Measurements from ENCODE around the gene MZF1. TPM values are rescaled to one million over a fixed set of nuclear protein-coding genes. Genes with fewer than 3 reads are reported as not detected.

MZF1 gene
- total and polyA plus RNA-seq, 9 of the 15 experiments (the other 6 are each of a cell fraction or from before 2014, with no cell fraction given): 0.31 to 29.3 (median 11.5) TPM

GRCh38 chr19:58558066-58558622 is 15.0 kb downstream of the MZF1 start, which contains the start of gene UBE2M (continued):
- TF ChIP-seq ZNF407 (IDR thresholded peaks at IDR 0.05; ENCODE audit: low read depth) (peak; percentile 72), TCF3 (CRISPR knock-in tag; IDR thresholded peaks at IDR 0.05) (peak; percentile 38; the same call in 1 of the 2 replicates), HES1 (IDR thresholded peaks at IDR 0.05; ENCODE audit: low read depth) (peak; percentile 68; the same call in 1 of the 2 replicates), BHLHE40 (IDR thresholded peaks at IDR 0.05; ENCODE audit: low read length) (peak; percentile 64), XRCC5 (IDR thresholded peaks at IDR 0.05; ENCODE audit: low read depth, low read length) (0 out of 2 replicates have a peak, but pooled peaks have one; percentile 11), JUND (IDR thresholded peaks at IDR 0.05; ENCODE audit: borderline replicate concordance, low read depth, low read length) (peak; percentile 14; the same call in 1 of the 2 replicates), JUND (tag; IDR thresholded peaks at IDR 0.05; ENCODE audit: borderline replicate concordance, low read depth, low read length) (no peak), OTX1 (CRISPR knock-in tag; IDR thresholded peaks at IDR 0.05) (0 out of 2 replicates have a peak, but pooled peaks have one; percentile 31), ZNF140 (CRISPR knock-in tag; IDR thresholded peaks at IDR 0.05) (no peak), GATA2 (CRISPR knock-in tag; IDR thresholded peaks at IDR 0.05) (no peak), KLF16 (IDR thresholded peaks at IDR 0.05) (0 out of 2 replicates have a peak, but pooled peaks have one; percentile 13), DPF2 (IDR thresholded peaks at IDR 0.05) (peak; percentile 42; the same call in 1 of the 2 replicates), NCOR1 (IDR thresholded peaks at IDR 0.05) (peak; percentile 50; the same call in 1 of the 2 replicates), CXXC5 (CRISPR knock-in tag; IDR thresholded peaks at IDR 0.05) (peak; percentile 65), THRA (IDR thresholded peaks at IDR 0.05) (no peak), ETV5 (CRISPR knock-in tag; IDR thresholded peaks at IDR 0.05; ENCODE audit: low read depth) (0 out of 2 replicates have a peak, but pooled peaks have one; percentile 46), THRAP3 (IDR thresholded peaks at IDR 0.05; ENCODE audit: borderline replicate concordance) (no peak)

Measured in K562 (cell line).